Suprapubic skin (tissue), 4 donors: ENCODE measurements around the gene FAM98B.

ENCODE experiments used
- EP300 ChIP-seq: sonication (generic); formaldehyde crosslinking; IDR thresholded peaks from one replicate; pipeline ENCODE4 v1.6.1; 2017; ENCODE audit warnings: antibody characterized with exemption
- POLR2A ChIP-seq, 2 donors: fragments of 450-650 bp; IDR thresholded peaks; one replicate each; pipeline ENCODE4 v1.6.1; 2017; ENCODE audit warnings: antibody characterized with exemption in 2 of 2, mild to moderate bottlenecking in 2 of 2, moderate library complexity in 2 of 2
- POLR2AphosphoS5 ChIP-seq, 3 donors: sonication (generic); formaldehyde crosslinking; IDR thresholded peaks; one replicate each; pipeline ENCODE4 v1.6.1; 2017; ENCODE audit warnings: antibody characterized with exemption in 3 of 3
- TF ChIP-seq, protein P1 (sequence below), 2 donors: fragments of 200-600 bp in 1 of 2; fragments of 450-650 bp in 1 of 2; sonication (generic) in 1 of 2; IDR thresholded peaks; one replicate each; pipeline ENCODE4 v1.5.1; 2016 to 2019; ENCODE audit warnings: antibody characterized with exemption in 2 of 2, mild to moderate bottlenecking in 1 of 2, moderate library complexity in 1 of 2

DNA sequence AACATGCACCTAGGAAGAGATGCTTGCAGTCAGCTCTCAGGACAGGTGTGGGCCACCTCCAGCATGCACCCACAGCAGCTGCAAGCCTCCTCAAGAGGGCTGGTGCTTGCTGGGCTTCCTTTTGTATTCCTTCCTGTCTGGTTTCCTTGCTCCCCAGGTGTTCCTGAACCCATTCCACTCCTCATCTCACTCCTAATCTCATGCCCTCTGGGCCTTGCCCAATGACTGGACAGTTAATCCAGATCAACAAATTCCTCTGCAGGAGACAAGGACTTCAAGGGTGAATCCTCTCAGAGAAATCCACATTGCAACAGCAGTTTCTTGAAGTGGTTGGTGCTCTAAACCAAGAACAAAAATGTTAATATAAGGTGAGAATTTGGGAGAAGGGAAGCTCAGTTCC is 80.0 kb downstream of the FAM98B start:
- TF ChIP-seq POLR2A (IDR thresholded peaks at IDR 0.05) (no peak), POLR2AphosphoS5 (IDR thresholded peaks at IDR 0.05) (no peak), EP300 (no peak)
- TF ChIP-seq, protein P1, sequence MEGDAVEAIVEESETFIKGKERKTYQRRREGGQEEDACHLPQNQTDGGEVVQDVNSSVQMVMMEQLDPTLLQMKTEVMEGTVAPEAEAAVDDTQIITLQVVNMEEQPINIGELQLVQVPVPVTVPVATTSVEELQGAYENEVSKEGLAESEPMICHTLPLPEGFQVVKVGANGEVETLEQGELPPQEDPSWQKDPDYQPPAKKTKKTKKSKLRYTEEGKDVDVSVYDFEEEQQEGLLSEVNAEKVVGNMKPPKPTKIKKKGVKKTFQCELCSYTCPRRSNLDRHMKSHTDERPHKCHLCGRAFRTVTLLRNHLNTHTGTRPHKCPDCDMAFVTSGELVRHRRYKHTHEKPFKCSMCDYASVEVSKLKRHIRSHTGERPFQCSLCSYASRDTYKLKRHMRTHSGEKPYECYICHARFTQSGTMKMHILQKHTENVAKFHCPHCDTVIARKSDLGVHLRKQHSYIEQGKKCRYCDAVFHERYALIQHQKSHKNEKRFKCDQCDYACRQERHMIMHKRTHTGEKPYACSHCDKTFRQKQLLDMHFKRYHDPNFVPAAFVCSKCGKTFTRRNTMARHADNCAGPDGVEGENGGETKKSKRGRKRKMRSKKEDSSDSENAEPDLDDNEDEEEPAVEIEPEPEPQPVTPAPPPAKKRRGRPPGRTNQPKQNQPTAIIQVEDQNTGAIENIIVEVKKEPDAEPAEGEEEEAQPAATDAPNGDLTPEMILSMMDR (IDR thresholded peaks at IDR 0.05), result no peak
